ENCODE measurements around the gene GCKR.
"Not testable (repeated sequence)": the region's sequence is repeated elsewhere in the genome, so short reads cannot be mapped to it uniquely, and the experiment has no call there.

GCKR gene

GRCh38 chr2:27531983-27532382 lies 35.3 kb downstream of the GCKR start:
- TF ChIP-seq CTCF (conservative IDR thresholded peaks at IDR 0.05), result no peak
- no peak for TF ChIP-seq ZFX (IDR thresholded peaks at IDR 0.05)
- no peak overlapping the region for H3K27ac ChIP-seq

- TF ChIP-seq ZFX (IDR thresholded peaks at IDR 0.05) (no peak), CTCF (conservative IDR thresholded peaks at IDR 0.05) (no peak)
- H3K27ac ChIP-seq, result no peak overlapping the region
Observed at GRCh38 chr2:27537287-27537686, 40.6 kb downstream of the GCKR start.

- H3K27ac ChIP-seq, result not testable (repeated sequence)
Observed at GRCh38 chr2:27538839-27539450, 42.3 kb downstream of the GCKR start.

- H3K27ac ChIP-seq, result not testable (repeated sequence)
Observed at GRCh38 chr2:27539649-27540048, 43.0 kb downstream of the GCKR start.

- no peak for TF ChIP-seq ZFX (IDR thresholded peaks at IDR 0.05)
- TF ChIP-seq CTCF (conservative IDR thresholded peaks at IDR 0.05), result no peak
- no peak overlapping the region for H3K27ac ChIP-seq
Observed at GRCh38 chr2:27544143-27544821, 47.6 kb downstream of the GCKR start.

- no peak for TF ChIP-seq ZFX (IDR thresholded peaks at IDR 0.05)
- no peak for TF ChIP-seq CTCF (conservative IDR thresholded peaks at IDR 0.05)
- no peak overlapping the region for H3K27ac ChIP-seq
Observed at GRCh38 chr2:27545348-27546141, 48.9 kb downstream of the GCKR start.

- no peak overlapping the region for H3K27ac ChIP-seq
- TF ChIP-seq ZFX (IDR thresholded peaks at IDR 0.05), result no peak
- TF ChIP-seq CTCF (conservative IDR thresholded peaks at IDR 0.05), result no peak
Observed at GRCh38 chr2:27549303-27549702, 52.7 kb downstream of the GCKR start.

GRCh38 chr2:27551514-27551913 lies 54.9 kb downstream of the GCKR start:
- no peak overlapping the region for H3K27ac ChIP-seq
- no peak for TF ChIP-seq CTCF (conservative IDR thresholded peaks at IDR 0.05)
- no peak for TF ChIP-seq ZFX (IDR thresholded peaks at IDR 0.05)
